Measurements from ENCODE around the gene FBN1.

Gene FBN1

DNA sequence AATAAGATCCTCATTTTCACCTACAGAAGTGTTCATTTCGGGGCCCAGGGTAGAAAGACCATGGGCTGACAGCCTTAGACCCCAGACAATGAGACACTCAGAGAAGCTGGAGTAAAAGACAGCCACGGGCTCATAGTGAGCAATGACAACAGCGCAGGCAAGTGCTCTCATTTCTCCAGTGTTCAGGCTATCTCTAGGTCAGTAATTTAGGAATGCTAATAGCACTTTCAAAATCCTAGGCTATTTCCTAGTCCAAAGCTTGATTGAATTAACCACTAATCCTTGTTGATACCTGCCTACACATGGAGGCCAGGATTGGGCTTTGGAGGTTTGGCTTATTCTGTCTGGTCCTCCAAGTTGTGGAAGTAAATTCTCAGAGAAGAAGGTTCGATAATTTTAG, 44.4 kb downstream of the FBN1 start:
- POLR2A ChIA-PET: no interaction called here
- TF ChIP-seq, protein P1, sequence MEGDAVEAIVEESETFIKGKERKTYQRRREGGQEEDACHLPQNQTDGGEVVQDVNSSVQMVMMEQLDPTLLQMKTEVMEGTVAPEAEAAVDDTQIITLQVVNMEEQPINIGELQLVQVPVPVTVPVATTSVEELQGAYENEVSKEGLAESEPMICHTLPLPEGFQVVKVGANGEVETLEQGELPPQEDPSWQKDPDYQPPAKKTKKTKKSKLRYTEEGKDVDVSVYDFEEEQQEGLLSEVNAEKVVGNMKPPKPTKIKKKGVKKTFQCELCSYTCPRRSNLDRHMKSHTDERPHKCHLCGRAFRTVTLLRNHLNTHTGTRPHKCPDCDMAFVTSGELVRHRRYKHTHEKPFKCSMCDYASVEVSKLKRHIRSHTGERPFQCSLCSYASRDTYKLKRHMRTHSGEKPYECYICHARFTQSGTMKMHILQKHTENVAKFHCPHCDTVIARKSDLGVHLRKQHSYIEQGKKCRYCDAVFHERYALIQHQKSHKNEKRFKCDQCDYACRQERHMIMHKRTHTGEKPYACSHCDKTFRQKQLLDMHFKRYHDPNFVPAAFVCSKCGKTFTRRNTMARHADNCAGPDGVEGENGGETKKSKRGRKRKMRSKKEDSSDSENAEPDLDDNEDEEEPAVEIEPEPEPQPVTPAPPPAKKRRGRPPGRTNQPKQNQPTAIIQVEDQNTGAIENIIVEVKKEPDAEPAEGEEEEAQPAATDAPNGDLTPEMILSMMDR (IDR thresholded peaks at IDR 0.05; ENCODE audit: control extremely low read depth, extremely low read depth, low read depth, missing control alignments): no peak
- DNase-seq (ENCODE audit: extremely low spot score): no peak
- CTCF ChIA-PET: no interaction called here

DNA sequence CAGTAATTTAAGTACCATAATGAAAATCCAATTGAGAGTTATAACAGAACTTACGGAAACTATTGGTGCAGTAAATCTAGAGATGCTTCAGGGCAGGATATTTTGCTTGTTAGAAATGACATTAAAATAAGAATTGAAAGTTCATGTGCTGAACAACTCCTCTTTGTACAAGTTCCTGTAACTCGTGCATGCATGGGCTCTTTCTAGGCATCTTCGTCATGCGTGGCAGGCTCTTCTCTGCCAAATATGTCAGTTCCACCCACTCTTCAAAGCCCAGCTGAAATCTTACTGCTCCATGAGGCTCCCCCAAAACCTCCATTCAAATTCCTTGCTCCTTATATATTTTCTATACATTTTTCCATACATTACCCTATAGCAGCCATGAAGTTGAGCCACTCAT, 48.7 kb downstream of the FBN1 start:
- DNase-seq (ENCODE audit: extremely low spot score): no peak
- TF ChIP-seq, protein P1 (IDR thresholded peaks at IDR 0.05; ENCODE audit: control extremely low read depth, extremely low read depth, low read depth, missing control alignments): no peak
- ChIA-PET POLR2A (no interaction called here), CTCF (interaction anchor here (0.8 to 2.2 kb wide), 4 partner anchors 9 to 32 kb away, joined by 3 to 5 read pairs (median 4); no protein-coding TSS in a partner anchor)

DNA sequence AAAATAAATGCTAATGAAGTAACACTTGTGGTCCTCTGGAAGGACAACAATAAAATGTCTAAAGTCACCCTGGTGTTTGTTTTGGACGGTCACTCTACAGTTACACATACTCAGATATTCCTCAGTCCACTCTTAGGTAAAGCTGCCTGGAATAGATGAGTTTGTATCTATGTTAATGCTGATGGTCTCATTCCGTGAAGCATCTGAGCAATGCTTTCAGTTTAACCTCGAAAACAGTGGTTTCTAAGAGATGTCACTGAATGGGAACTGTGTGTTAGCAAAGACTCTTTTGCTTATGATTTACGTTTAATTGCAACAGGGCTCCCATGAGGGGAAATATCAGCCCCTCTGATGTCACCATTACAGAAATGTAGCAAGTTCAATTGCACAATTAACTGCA, 49.1 kb downstream of the FBN1 start:
- CTCF ChIA-PET: interaction anchor here (0.8 to 2.2 kb wide), 5 partner anchors 9 to 88 kb away, joined by 3 to 6 read pairs (median 4); no protein-coding TSS in a partner anchor
- TF ChIP-seq, protein P1 (IDR thresholded peaks at IDR 0.05; ENCODE audit: control extremely low read depth, extremely low read depth, low read depth, missing control alignments): no peak
- no peak for DNase-seq (ENCODE audit: extremely low spot score)
- POLR2A ChIA-PET: no interaction called here

DNA sequence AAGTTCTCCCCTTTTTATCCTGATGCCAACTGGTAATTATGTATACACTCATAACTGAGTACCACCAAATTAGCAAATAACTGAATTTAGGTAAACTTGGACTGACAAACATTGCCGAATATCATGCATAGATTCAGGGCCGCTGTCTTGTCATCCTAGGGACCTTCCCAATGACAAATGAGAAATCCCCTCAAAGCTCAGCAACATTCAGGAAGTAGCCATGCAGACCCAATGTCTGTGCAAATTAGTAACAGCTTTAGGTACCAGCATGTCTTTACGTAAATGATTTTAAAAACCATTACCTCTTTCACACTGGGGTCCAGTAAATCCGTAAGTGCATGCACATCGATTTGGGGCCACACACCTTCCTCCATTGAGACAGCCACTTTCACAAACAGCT, 49.5 kb downstream of the FBN1 start:
- no peak for DNase-seq (ENCODE audit: extremely low spot score)
- ChIA-PET CTCF (interaction anchor here (0.8 to 2.2 kb wide), 4 partner anchors 23 to 88 kb away, joined by 3 to 6 read pairs (median 4); no protein-coding TSS in a partner anchor), POLR2A (no interaction called here)
- TF ChIP-seq, protein P1 (IDR thresholded peaks at IDR 0.05; ENCODE audit: control extremely low read depth, extremely low read depth, low read depth, missing control alignments): no peak

DNA sequence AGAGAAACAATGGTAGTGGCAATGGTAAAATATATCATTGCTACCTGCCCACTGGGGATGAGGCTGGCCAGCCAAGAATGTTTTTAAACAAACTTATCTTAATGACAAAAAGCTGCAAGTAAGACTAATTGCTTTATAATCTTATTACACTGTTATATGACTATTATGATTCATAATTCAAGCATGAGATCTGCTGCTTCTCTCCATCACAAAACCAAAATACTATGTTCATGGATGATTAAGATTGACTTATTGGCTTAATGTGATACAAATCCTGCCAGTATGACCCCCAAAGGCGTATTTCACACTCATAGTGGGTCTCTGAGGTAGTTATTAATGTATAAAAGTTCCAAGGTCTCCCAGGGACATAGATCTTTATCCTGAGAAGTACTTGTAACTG, 52.6 kb downstream of the FBN1 start:
- CTCF ChIA-PET: interaction anchor here (1.4 kb wide), 1 partner anchor 62 kb away, joined by 3 read pairs; no protein-coding TSS in a partner anchor

DNA sequence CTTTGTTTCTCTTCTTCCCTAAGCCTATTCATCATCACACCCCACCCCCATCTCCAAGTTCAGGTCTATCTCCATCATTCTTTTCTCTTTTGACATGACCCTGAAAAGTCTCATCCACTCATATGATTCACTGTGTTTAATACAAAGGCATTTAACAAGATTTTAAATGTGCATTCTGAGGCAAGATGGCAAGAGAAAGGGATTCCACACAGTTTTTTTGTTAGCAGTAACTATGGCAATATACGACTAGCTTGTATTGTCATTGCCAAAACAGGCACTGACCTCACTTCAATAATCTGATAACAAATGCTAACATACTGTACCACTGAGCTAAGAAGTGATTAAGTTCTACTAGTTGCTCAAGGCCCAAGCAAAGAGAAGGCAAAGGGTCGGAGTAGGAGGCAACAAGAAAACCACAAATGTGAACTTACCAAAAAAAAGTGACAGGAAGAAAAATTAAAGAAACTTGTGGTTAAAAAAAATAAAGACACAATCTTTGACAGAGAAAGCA, 53.2 kb downstream of the FBN1 start:
- TF ChIP-seq, protein P1 (IDR thresholded peaks at IDR 0.05; ENCODE audit: control extremely low read depth, extremely low read depth, low read depth, missing control alignments): no peak

More for the DNA sequence above, 52.6 kb downstream of the FBN1 start:
- no peak for DNase-seq (ENCODE audit: extremely low spot score)
- TF ChIP-seq, protein P1 (IDR thresholded peaks at IDR 0.05; ENCODE audit: control extremely low read depth, extremely low read depth, low read depth, missing control alignments): no peak
- POLR2A ChIA-PET: no interaction called here

More for the DNA sequence above, 53.2 kb downstream of the FBN1 start:
- ChIA-PET POLR2A (no interaction called here), CTCF (interaction anchor here (1.4 kb wide), 1 partner anchor 62 kb away, joined by 3 read pairs; no protein-coding TSS in a partner anchor)
- no peak for DNase-seq (ENCODE audit: extremely low spot score)

All from GM10248 (cell line).